NCI-H748 (cell line): ENCODE results near the gene WBP4.

Experiments
- DNase-seq: peaks from one replicate; lab custom pipeline; 2025; ENCODE audit not compliant: unreplicated experiment; lab: John Stamatoyannopoulos, UW

The WBP4 gene

DNA sequence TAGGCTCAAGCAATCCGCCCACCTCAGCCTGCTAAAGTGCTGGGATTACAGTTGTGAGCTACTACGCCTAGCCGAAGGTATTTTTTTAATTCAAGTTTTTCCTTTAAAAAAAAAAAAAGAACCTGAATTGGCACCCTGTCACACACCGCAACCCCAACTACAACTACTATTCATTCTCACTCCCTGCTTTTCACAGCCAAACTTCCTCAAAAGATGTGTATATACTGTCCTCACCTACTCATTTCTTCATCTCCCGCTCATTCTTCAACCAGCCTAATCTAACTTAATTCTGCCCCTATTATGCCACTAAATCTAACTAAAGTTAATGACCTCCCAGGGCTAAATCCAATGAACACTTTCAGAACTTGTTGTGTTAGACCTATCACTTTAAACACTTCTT lies 12.7 kb upstream of the WBP4 start:
- no peak for DNase-seq

DNA sequence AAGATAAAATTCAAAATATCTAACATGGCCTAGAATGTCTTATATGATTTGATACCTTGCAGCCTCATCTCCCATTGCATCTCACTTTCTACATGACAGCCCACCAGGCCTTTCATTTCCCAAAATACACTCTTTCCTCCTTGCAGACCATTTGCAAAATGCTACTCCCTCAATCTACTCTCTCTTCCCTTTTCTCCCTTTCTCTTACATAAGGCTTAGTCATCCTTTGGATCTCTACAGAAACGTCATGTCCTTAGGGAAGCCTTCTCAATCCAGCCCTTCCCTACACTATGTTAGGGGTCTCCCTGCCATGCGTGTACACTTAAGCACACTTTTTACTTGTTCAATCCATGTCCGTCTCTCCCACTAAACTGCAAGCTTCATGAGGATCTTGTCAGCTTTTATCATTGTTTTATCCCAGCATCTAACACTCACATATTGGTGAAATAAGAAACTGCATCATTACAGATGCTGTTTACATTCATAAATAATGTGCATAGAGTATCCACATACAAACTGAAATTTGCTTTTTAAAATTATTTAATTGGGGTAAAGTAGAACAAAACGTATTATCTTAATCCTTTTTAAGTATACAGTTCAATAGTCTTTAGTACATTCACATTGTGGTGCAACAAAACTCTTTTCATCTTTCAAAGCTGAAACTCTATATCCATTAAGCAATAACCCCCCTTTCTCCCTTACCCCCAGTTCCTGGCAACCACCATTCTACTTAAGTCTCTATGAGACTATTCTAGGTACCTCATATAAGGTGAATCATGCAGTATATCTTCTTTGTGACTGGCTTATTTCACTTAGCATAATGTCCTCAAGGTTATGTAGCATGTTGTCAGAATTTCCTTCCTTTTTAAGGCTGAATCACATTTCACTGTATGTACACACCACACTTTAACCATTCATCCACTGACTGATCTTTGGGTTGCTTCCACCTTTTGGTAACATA lies 11.5 kb upstream of the WBP4 start:
- no peak for DNase-seq

DNA sequence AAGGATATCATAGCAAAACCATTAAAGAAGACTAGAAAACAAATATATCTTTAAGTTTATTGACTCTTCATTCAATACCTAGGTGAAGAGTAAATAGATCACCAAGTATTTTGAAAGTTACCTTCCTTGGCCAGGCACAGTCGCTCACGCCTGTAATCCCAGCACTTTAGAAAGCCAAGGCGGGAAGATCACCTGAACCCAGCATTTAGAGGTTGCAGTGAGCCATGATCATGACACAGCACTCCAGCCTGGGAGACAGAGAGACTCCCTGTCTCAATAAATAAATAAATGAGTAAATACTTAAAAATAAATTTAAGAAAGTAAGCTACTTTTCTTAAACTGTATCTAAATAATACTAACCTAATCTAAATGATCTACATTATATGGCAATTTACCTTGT lies 8.9 kb upstream of the WBP4 start:
- DNase-seq = no peak

DNA sequence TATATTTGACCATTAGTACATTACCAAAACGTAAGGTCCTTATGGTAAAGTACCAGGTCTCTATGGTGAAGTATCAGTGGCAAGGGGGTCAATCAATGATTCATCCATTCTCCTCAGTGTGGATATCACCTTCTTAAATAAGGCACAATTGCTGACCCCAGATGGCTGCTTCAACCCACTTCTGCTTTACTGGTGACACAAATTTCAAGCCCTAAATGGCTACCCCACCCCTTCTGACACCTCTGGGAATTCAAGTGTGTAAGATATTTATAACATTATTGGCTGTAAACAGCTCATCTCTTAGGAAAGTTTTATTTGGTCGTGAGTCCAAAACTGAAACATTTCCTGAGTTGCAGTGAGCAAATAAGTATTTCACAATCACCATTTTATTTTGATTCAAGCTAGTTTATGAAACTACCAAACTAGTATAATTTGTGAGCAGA lies 7.9 kb upstream of the WBP4 start:
- DNase-seq = no peak

GRCh38 chr13:41054212-41054877 lies 7.0 kb upstream of the WBP4 start:
- DNase-seq = peak; percentile 60

GRCh38 chr13:41054919-41055619 lies 6.2 kb upstream of the WBP4 start:
- DNase-seq = peak; percentile 25

GRCh38 chr13:41056194-41056593 lies 5.1 kb upstream of the WBP4 start:
- DNase-seq = no peak

- no peak for DNase-seq
Measured at GRCh38 chr13:41056826-41057711, 4.2 kb upstream of the WBP4 start.

DNA sequence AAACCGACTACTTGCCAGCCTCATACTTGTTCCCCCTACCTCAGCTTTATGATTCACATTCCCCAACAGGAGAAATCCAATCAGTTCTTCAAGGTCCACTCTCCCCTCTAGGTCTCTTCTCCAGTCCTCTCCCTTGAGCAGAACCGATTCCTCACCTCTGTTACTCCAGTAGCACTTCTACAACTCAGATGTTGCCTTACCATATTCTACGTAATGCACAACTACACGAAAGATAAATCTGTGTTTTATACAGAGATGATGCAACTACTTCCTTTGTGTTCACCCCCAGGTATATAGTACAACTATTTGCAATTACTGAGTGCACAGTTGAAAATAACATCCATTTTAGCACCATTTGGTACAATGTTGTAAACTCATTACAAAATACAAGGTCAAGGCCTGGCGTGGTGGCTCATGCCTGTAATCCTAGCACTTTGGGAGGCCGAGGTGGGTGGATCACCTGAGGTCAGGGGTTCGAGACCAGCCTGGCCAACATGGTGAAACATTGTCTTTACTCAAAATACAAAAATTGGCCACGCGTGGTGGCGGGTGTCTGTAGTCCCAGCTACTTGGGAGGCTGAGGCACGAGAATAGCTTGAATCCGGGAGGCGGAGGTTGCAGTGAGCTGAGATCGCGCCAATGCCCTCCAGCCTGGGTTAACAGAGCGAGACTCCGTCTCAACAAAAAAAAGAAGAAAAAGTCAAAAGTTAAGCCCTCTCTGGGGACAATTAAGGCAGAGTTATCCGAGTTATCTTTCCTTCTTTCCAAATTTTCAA lies 2.8 kb upstream of the WBP4 start:
- DNase-seq = no peak

DNA sequence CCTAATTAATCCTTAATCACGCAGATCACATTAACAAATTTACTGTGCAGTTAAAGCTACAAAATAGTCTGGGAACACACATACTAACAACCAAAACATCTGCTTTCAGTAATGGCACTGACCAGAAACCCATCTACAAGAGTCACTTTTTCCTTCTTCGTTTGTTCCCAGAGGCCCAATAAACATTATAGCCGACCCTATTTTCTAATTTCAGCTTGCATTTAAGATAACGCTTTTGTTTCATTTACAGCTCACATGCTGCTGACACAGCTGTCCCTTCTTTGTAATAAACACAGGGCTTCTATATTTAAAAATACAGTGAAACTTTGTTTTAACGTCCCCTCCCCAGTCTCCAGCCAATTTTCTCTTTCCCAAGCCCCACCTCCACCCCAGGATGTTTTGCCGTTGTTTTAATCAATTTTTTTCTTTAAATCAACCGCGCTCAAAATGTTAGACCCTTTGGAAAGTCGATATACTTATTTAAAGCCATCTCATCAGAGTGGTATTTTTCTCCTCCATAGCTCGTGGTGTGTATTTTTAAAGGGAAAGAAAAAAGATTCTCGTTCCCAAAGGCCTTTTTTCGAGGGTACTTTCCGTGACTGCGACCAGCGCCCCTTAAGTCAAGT lies 1.7 kb upstream of the WBP4 start:
- DNase-seq = peak; percentile 54

DNA sequence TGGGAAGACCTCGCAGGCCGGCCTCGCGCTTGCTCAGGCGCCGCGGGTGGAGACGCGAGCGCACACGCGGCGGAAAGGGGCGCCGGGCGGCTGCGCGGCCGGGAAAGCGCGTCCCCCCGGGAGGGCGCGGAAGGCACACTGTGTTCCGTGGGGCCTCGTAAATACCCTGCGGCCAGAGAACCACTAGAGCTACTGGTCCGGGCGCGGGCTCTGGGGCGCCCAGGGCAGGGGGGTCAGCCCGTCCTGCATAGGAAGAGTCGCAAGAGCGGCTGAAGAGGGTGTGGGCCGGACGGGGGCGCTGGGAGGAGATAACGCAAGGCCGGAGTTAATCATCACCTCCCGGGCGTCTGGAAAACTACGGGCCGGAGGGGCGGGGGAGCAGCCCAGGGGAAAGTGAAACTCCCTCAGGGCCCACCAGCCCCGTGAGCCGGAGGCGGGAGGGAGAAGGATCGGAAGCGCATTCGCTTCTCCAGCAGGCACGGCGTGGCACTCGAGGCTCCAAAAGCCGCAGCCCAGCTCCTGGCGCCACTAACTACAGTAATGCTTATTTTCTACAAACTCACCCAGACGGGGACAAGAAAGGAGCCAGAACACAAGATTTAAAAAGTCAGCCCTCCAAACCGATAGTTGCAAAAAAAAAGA lies 1.1 kb upstream of the WBP4 start:
- DNase-seq = peak; percentile 95

- peak; percentile 91 for DNase-seq
Measured at GRCh38 chr13:41060724-41061074, 610 bp upstream of the WBP4 start.

DNA sequence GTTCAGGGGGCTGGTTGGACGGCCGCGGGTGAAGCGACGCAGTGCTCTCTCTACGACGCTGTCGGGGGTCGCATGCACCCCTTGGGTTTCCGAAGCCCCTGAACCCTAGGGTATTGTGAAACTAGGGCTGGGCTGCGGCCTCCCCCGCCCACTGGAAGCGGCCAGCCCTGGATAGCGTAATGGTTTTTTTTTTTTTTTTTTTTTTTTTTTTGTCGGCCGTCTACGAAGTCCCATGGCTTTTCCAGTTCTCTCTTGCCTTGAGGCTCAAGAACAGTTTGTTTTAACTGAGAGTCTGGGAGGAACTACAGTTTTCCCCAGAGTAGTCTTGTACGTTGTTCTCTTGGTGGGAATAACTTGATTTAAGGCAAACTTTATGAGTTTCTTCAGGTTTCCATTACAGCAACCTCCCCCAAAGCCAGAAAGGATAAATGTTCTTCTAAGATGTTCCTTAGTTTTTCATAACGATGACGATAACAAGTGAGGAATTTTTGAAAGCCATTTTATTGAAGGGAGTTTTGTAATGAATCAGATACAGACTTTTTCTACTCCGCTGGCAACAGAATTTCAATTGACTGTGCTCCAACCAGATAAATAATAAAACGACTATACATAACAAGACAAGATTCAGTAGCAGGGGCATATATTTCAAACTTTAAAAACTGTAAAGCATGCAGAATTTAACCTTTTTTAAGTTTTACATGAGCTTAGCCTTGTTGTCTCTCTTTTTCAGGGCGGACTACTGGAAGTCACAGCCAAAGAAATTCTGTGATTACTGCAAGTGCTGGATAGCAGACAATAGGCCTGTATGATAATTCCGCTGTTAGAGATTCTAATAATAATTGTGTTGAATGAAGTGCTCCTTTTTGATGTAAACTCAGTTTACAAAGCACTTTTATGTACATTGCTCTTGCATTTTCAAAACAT lies 867 bp downstream of the WBP4 start:
- no peak for DNase-seq

GRCh38 chr13:41064493-41064892 lies 3.2 kb downstream of the WBP4 start:
- DNase-seq = no peak

DNA sequence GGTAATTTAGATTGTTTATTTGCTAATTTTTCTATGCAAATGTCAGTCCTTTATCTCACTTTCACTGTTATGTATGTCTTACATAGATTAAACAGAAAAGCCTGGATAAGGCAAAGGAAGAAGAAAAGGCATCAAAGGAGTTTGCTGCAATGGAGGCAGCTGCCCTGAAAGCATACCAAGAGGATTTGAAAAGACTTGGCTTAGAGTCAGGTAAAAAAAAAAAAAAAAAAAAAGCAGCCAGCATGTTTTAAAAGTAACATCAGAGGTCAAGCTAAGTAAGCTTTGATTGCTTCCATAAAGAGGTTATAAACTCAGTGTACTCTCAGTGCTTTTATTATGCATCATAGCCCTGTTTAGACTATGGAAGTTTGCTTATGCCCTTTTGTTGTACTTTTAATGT lies 3.8 kb downstream of the WBP4 start:
- DNase-seq = no peak

- no peak for DNase-seq
Measured at GRCh38 chr13:41074523-41074922, 13.2 kb downstream of the WBP4 start.

DNA sequence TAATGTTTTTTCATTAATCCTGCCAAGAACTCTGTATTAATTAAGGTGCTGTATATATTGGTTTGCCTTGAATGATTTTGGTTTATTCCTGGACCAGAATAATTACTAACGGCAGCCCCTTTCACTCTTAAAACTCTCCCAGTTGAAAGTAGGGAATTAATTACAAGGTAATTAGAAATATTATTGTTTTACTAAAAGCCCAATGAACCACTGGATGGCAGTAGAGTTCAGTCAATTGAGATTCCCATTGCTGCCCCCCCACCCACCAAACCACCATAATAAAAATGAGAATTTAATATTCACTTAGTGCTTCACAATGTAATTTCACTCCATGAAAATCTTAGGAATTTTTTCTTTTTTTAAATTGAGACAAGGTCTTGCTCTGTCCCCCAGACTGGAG lies 13.7 kb downstream of the WBP4 start:
- DNase-seq = peak; percentile 38

GRCh38 chr13:41075485-41075884 lies 14.2 kb downstream of the WBP4 start:
- no peak for DNase-seq
